ENCODE data around the gene SETD4.

SETD4 gene

DNA sequence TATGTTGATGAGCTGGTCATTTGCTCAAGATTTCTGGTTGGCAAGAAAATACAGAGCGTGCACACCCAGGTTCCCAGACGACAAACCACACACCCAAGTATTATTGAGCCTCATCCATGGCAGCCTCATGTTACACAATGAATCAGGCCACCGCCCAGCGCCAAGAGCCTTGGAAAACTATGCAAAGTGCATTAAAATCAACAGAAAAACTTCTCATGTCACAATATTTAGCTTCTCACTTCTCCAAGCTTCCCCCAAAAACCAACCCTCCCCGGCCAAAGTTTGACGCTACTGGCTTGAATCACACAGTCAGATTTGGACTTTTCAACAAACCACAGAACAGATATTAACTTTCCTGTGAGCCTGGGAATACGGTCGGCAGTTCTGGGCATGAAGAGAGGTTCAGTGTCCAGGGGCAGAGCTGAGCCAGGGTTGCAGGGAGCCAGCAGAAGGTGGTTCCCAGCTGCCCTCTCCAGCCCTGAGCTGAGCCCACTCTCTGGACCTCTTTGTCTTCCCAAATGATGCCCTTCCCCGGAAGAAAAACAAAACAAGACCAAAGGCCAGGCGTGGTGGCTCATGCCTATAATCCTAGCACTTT is 71.1 kb downstream of the SETD4 start:
- DNase-seq, result no peak
- Histone ChIP-seq H3K4me3 (ENCODE audit: low read depth, low read length) (no peak overlapping the region), H3K36me3 (no peaks in the 10 kb centered on the region), H3K27me3 (ENCODE audit: insufficient read depth, low read depth, severe bottlenecking) (peaks cover 82% of the 10 kb centered on the region), H3K9me3 (ENCODE audit: severe bottlenecking) (peaks cover 16% of the 10 kb centered on the region), H3K27ac (no peak overlapping the region)
- TF ChIP-seq, protein P1, sequence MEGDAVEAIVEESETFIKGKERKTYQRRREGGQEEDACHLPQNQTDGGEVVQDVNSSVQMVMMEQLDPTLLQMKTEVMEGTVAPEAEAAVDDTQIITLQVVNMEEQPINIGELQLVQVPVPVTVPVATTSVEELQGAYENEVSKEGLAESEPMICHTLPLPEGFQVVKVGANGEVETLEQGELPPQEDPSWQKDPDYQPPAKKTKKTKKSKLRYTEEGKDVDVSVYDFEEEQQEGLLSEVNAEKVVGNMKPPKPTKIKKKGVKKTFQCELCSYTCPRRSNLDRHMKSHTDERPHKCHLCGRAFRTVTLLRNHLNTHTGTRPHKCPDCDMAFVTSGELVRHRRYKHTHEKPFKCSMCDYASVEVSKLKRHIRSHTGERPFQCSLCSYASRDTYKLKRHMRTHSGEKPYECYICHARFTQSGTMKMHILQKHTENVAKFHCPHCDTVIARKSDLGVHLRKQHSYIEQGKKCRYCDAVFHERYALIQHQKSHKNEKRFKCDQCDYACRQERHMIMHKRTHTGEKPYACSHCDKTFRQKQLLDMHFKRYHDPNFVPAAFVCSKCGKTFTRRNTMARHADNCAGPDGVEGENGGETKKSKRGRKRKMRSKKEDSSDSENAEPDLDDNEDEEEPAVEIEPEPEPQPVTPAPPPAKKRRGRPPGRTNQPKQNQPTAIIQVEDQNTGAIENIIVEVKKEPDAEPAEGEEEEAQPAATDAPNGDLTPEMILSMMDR (IDR thresholded peaks at IDR 0.05; ENCODE audit: low read depth, low read length), result no peak

DNA sequence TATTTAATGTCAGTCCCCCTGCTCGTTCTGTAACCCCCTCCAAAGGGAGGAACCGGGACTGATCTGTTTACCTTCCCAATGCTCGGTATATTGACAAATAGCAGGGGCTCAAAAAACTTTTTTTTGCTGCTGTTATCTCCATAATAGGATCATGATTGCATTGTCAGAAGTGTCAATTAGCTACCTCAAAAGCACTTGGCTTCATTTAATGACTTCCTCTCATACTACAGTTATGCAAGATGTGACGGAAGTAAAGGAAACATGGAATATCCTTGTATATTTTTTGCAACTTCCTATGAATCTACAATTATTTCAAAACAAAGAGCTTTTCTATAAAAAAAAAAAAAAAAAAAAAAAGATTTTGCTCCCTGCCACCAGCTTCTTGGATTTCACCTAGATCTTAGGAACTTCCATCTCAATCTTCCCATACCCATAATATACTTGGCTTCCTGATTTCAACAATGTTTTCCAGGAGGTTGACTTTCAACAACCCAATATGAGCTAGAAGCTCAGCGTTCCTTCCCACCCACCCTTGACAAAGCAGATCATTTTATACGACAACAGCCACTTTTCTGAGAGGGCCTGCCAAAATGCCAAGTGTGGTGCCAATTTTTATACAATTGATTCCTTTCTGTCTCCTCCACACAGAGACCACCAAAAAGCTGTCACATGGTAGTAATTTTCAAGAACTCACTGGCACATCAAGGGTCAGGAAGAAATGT is 71.7 kb downstream of the SETD4 start:
- TF ChIP-seq, protein P1 (IDR thresholded peaks at IDR 0.05; ENCODE audit: low read depth, low read length), result no peak
- Histone ChIP-seq H3K36me3 (no peaks in the 10 kb centered on the region), H3K27ac (no peak overlapping the region), H3K9me3 (ENCODE audit: severe bottlenecking) (peaks cover 11% of the 10 kb centered on the region), H3K4me3 (ENCODE audit: low read depth, low read length) (no peak overlapping the region), H3K27me3 (ENCODE audit: insufficient read depth, low read depth, severe bottlenecking) (peaks cover 87% of the 10 kb centered on the region)
- no peak for DNase-seq

GRCh38 chr21:35987475-35987874 is 72.9 kb downstream of the SETD4 start:
- Histone ChIP-seq H3K4me3 (ENCODE audit: low read depth, low read length) (no peak overlapping the region), H3K36me3 (no peaks in the 10 kb centered on the region), H3K27ac (no peak overlapping the region), H3K9me3 (ENCODE audit: severe bottlenecking) (peaks cover 12% of the 10 kb centered on the region), H3K27me3 (ENCODE audit: insufficient read depth, low read depth, severe bottlenecking) (peaks cover 96% of the 10 kb centered on the region)
- TF ChIP-seq, protein P1 (IDR thresholded peaks at IDR 0.05; ENCODE audit: low read depth, low read length), result no peak
- DNase-seq, result no peak

DNA sequence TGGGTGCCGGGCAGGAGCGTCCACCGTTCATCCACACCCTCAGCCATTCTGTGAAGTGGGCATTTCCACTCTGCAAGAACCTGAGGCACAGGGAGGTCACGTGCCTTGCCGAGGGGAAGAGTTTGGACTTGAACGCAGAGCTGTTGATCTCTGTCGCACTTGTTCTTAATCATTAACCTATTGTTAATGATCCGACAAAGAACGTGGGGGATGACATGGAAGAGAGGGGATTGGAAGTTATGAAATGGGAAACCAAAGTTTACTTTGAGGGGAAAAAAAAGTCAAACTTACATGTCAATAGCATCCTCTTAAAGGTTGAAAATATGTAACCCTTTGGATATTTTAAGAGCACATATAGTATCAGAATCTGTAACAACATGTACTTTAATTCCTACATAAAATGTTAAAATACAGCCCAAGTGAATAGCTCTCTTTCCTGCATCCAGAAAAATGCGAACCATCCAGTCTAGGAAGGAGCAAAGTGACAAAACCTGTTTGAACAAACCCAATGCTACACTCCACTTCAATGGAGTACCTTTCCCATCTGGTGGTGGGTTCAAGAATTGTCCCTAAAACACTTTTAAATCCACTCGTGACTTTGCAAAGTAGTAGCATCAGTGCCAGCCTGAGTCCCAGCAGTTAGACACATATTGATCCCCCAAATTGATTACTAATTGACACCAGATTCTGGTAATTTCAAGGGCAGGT is 75.5 kb downstream of the SETD4 start:
- H3K9me3 ChIP-seq (ENCODE audit: severe bottlenecking), result peaks cover 14% of the 10 kb centered on the region
- no peak for DNase-seq
- H3K4me3 ChIP-seq (ENCODE audit: low read depth, low read length), result no peak overlapping the region
- no peak overlapping the region for H3K27ac ChIP-seq
- peaks cover 96% of the 10 kb centered on the region for H3K27me3 ChIP-seq (ENCODE audit: insufficient read depth, low read depth, severe bottlenecking)
- TF ChIP-seq, protein P1 (IDR thresholded peaks at IDR 0.05; ENCODE audit: low read depth, low read length), result no peak
- no peaks in the 10 kb centered on the region for H3K36me3 ChIP-seq
